Mesendoderm (in vitro differentiated cells): ENCODE data around the gene NLK.

ENCODE experiments used
- DNase-seq: peaks from one replicate; pipeline ENCODE4 v3.0.0; 2013
- H2AK5ac ChIP-seq: 2 replicates; pipeline ENCODE4 v1.6.1; 2013; ENCODE audit warnings: low read length, inconsistent platforms
- H2BK120ac ChIP-seq: 2 replicates; pipeline ENCODE4 v1.6.1; 2013; ENCODE audit warnings: low read depth, mild to moderate bottlenecking, low read length, moderate library complexity, mixed read lengths
- H2BK15ac ChIP-seq: replicated peaks from 2 replicates; pipeline ENCODE4 v1.6.1; 2013; ENCODE audit warnings: low read depth, mild to moderate bottlenecking, moderate library complexity
- H2BK5ac ChIP-seq: 2 replicates; pipeline ENCODE4 v1.6.1; 2013; ENCODE audit warnings: low read length, inconsistent platforms
- H3K18ac ChIP-seq: 2 replicates; pipeline ENCODE4 v1.6.1; 2013; ENCODE audit warnings: mild to moderate bottlenecking, low read length, mixed read lengths
- H3K23ac ChIP-seq: one replicate; pipeline ENCODE4 v1.6.1; 2013; ENCODE audit warnings: low read length
- H3K27ac ChIP-seq: 2 replicates; pipeline ENCODE4 v1.5.1; 2013; ENCODE audit warnings: low read depth, mild to moderate bottlenecking, inconsistent platforms, low read length, moderate library complexity
- H3K27me3 ChIP-seq: 2 replicates; pipeline ENCODE4 v1.6.1; 2013; ENCODE audit warnings: low read length, control low read depth, mild to moderate bottlenecking, inconsistent platforms; ENCODE audit not compliant: insufficient read depth, poor library complexity
- H3K36me3 ChIP-seq: 2 replicates; pipeline ENCODE4 v1.6.1; 2013; ENCODE audit warnings: low read length, inconsistent platforms; ENCODE audit not compliant: control insufficient read depth, insufficient read depth
- H3K4ac ChIP-seq: one replicate; pipeline ENCODE4 v1.6.1; 2013; ENCODE audit warnings: low read depth, mild to moderate bottlenecking, low read length, moderate library complexity
- H3K4me1 ChIP-seq: 2 replicates; pipeline ENCODE4 v1.6.1; 2013; ENCODE audit warnings: low read depth, low read length, inconsistent platforms; ENCODE audit not compliant: control insufficient read depth
- H3K4me2 ChIP-seq: 2 replicates; pipeline ENCODE4 v1.6.1; 2013; ENCODE audit warnings: low read length
- H3K4me3 ChIP-seq: 2 replicates; pipeline ENCODE4 v1.5.1; 2013; ENCODE audit warnings: mild to moderate bottlenecking, low read length
- H3K56ac ChIP-seq: one replicate; pipeline ENCODE4 v1.6.1; 2013; ENCODE audit warnings: low read length
- H3K79me1 ChIP-seq: 2 replicates; pipeline ENCODE4 v1.6.1; 2013; ENCODE audit warnings: low read length, inconsistent platforms
- H3K79me2 ChIP-seq: 2 replicates; pipeline ENCODE4 v1.6.1; 2013; ENCODE audit warnings: mild to moderate bottlenecking, low read length; ENCODE audit not compliant: control insufficient read depth, insufficient read depth
- H3K9ac ChIP-seq: 2 replicates; pipeline ENCODE4 v1.6.1; 2013; ENCODE audit warnings: low read length, inconsistent platforms
- H4K5ac ChIP-seq: one replicate; pipeline ENCODE4 v1.6.1; 2013; ENCODE audit warnings: low read length
- H4K8ac ChIP-seq: one replicate; pipeline ENCODE4 v1.6.1; 2013; ENCODE audit warnings: low read depth, mild to moderate bottlenecking, control low read depth, low read length, moderate library complexity
- WGBS: extraction: QIAGEN DNeasy Blood & Tissue Kit; methylation state at CpG from one replicate; pipeline ENCODE4 v1.1.7; 2013; ENCODE audit warnings: low lambda C conversion rate, missing lambda C conversion rate; ENCODE audit not compliant: insufficient coverage; ENCODE audit errors: extremely low coverage; 5-methylcytosine and 5-hydroxymethylcytosine counted together

Gene NLK

DNA sequence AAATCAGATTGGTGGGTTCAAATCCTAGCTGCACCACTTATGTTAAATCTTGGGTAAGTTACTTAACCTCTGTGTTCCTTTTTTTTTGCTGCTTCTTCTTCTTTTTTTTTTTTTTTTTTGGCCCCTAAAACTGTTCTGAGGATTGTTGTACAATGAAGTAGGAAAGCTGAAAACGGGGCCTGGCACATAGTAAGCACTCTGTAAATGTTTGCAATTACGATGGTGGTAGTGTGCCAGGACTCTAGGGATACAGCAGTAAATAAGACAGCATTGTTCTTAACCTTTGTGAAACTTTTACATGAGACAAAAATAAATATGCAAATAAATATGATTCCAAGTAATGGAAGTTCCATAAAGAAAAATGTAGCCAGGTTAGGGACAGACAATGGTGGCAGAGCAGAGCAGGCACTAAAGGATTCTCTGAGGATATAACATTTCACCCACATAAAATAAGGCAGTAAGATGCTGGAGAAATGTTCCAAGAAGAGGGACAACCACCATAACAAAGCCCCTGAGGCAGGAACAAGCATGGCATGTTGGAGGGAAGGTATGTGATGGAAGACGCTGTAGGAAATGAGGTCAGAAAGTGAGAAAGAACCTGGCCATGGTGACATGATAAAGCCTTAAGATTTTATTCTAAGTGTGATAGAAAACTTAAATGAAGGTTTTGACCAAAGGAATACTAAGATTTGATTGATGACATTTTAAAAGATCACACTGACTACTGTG lies 127.3 kb downstream of the NLK start:
- Histone ChIP-seq H4K5ac (no peak overlapping the region), H3K56ac (no peak overlapping the region)
- no CpG with 5 or more reads among the region's 3 CpGs for WGBS

DNA sequence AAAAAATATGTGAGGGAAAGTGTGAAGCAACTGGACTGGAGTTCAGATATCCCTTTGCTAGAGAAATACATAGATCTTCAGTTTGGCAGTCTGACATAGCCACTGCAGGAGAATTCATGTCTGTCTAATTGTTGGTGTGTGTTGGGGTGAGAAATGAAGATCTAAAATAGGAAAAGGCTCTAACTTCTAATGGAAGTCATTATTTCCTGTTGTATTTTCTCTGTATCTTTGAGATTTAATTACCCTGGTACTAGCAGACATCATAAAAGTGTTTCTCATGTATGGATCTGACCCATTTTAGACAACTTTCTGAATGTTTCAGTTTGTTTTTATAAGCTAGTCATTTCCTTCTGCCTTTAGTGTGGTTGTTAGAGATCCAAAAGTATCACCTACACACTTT lies 128.3 kb downstream of the NLK start:
- Histone ChIP-seq H3K4me2 (no peak overlapping the region), H3K27me3 (no peaks in the 10 kb centered on the region), H4K5ac (no peak overlapping the region), H2BK120ac (no peak overlapping the region), H3K27ac (no peak overlapping the region), H3K79me1 (no peaks in the 10 kb centered on the region), H2BK5ac (no peak overlapping the region), H3K56ac (no peak overlapping the region), H2AK5ac (no peak overlapping the region), H3K36me3 (no peaks in the 10 kb centered on the region), H3K4ac (no peak overlapping the region), H2BK15ac (no peak overlapping the region), H3K9ac (no peak overlapping the region), H3K23ac (no peak overlapping the region), H3K18ac (no peak overlapping the region), H4K8ac (no peak overlapping the region), H3K4me3 (no peak overlapping the region), H3K4me1 (peaks cover 4% of the 10 kb centered on the region), H3K79me2 (no peaks in the 10 kb centered on the region)
- no peak for DNase-seq

More for the DNA sequence above, 127.3 kb downstream of the NLK start:
- Histone ChIP-seq H3K79me1 (no peaks in the 10 kb centered on the region), H3K18ac (no peak overlapping the region), H2BK120ac (no peak overlapping the region), H4K8ac (no peak overlapping the region), H3K4me1 (peaks cover 4% of the 10 kb centered on the region), H3K4ac (no peak overlapping the region), H3K27ac (no peak overlapping the region), H3K23ac (no peak overlapping the region), H3K36me3 (no peaks in the 10 kb centered on the region), H3K4me3 (no peak overlapping the region), H3K9ac (no peak overlapping the region), H2BK15ac (no peak overlapping the region), H2AK5ac (no peak overlapping the region), H3K27me3 (no peaks in the 10 kb centered on the region), H3K4me2 (no peak overlapping the region), H3K79me2 (no peaks in the 10 kb centered on the region), H2BK5ac (no peak overlapping the region)
- DNase-seq = peak; percentile 59

DNA sequence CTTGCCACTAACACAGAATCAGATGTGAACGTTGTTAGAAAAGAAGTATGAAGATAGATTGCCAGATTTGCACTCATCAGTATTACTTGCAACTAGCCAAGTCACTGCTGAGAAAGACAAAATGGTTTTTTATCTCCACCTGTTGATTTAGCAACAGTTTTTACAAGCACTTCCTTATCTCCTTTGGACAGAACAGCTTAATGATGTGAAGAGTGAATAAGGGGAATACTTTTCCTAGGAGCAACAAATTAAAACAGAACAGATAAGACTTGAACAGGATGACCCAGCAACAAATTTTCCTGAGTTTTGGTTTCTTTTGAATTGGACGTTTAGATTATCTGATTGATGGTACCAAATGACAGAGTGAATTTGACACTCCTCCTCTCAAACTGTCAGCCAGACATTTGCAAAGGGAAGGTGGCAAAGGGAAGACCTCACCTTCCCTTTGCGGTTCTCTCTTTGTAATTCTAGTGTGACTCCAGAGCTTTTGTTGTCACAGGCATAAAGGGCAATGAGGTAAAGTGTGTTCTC lies 130.6 kb downstream of the NLK start:
- H3K27ac ChIP-seq = no peak overlapping the region
- no peaks in the 10 kb centered on the region for H3K79me2 ChIP-seq
- H3K4me3 ChIP-seq = no peak overlapping the region
- H3K4me2 ChIP-seq = no peak overlapping the region
- no peak overlapping the region for H2BK5ac ChIP-seq
- DNase-seq = peak; percentile 57
- H4K5ac ChIP-seq = no peak overlapping the region
- H3K79me1 ChIP-seq = no peaks in the 10 kb centered on the region
- H4K8ac ChIP-seq = no peak overlapping the region
- H2BK120ac ChIP-seq = no peak overlapping the region
- no peak overlapping the region for H2AK5ac ChIP-seq
- no peak overlapping the region for H3K23ac ChIP-seq
- H3K9ac ChIP-seq = no peak overlapping the region
- no peak overlapping the region for H3K4ac ChIP-seq
- H3K56ac ChIP-seq = no peak overlapping the region
- peaks cover 4% of the 10 kb centered on the region for H3K4me1 ChIP-seq
- H3K36me3 ChIP-seq = no peaks in the 10 kb centered on the region
- no peak overlapping the region for H2BK15ac ChIP-seq
- no peak overlapping the region for H3K18ac ChIP-seq
- no peaks in the 10 kb centered on the region for H3K27me3 ChIP-seq
- WGBS = no CpG with 5 or more reads among the region's 3 CpGs

DNA sequence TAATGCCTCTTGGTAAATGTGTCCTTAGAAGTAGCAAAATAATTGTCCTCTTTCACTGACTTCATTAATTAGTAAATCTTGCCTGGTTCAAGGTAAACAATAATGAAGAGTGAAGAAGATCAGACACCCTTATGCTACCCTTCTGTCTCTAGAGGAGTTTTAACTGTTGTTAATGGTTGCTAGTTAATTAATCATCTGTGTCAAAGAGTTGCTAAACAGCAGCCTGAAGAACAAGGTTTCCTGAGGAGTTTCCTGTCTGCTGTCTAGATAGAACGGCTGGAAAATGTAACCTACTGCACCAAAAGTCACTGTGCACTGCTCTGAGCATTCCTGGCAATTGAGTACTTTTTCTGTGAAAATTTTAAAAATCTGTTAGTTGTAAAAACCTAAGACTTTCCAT lies 131.3 kb downstream of the NLK start:
- no CpG with 5 or more reads among the region's 1 CpG for WGBS
- H3K4me3 ChIP-seq = no peak overlapping the region
- H3K18ac ChIP-seq = no peak overlapping the region
- H3K23ac ChIP-seq = no peak overlapping the region
- no peaks in the 10 kb centered on the region for H3K36me3 ChIP-seq
- DNase-seq = peak; percentile 29
- H3K27ac ChIP-seq = no peak overlapping the region
- no peak overlapping the region for H4K5ac ChIP-seq
- H3K4ac ChIP-seq = no peak overlapping the region
- H3K79me2 ChIP-seq = no peaks in the 10 kb centered on the region
- no peak overlapping the region for H2BK120ac ChIP-seq
- H3K4me1 ChIP-seq = peaks cover 4% of the 10 kb centered on the region
- no peak overlapping the region for H3K9ac ChIP-seq
- H3K56ac ChIP-seq = no peak overlapping the region
- no peak overlapping the region for H2BK15ac ChIP-seq
- H3K4me2 ChIP-seq = no peak overlapping the region
- no peaks in the 10 kb centered on the region for H3K27me3 ChIP-seq
- no peak overlapping the region for H2AK5ac ChIP-seq
- no peak overlapping the region for H2BK5ac ChIP-seq
- H4K8ac ChIP-seq = no peak overlapping the region
- H3K79me1 ChIP-seq = no peaks in the 10 kb centered on the region

DNA sequence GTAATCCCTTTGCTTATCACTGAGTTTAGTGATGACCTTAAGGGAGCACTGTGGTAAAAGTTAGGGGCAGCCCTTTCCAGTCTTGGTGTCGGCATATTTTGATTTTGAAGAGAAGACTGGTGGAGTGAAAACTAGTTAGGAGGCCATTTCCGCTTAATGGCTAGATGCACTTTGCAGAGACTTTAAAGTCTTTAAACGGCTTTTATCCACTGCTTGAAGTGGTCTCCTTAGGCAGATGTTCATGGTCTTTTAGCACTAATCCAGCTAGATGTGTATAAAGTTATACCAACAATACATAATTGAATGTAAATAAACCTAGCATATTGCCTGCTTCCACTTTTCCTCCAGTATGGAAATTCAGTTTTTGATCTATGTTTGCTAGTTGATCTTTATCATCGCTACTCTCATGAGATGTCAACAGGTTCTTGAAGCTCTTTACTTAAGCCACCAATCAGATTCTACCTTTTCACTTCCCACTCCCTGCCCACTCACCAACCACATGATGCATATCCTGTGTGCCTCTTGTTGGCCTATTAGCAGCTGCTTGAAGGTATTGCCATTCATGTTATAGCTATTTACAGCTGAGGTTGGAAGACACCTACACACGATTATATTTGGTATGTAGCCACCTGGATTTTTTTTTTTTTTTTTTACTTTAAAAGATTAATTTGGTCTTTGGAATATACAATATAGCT lies 132.0 kb downstream of the NLK start:
- WGBS = no CpG with 5 or more reads among the region's 5 CpGs
- Histone ChIP-seq H2BK120ac (no peak overlapping the region), H2BK5ac (no peak overlapping the region), H3K4me1 (peaks cover 4% of the 10 kb centered on the region), H3K23ac (no peak overlapping the region), H3K4me2 (no peak overlapping the region), H3K27me3 (no peaks in the 10 kb centered on the region), H3K4me3 (no peak overlapping the region), H2BK15ac (no peak overlapping the region), H3K4ac (no peak overlapping the region), H3K18ac (no peak overlapping the region), H3K36me3 (no peaks in the 10 kb centered on the region), H3K9ac (no peak overlapping the region), H3K79me2 (no peaks in the 10 kb centered on the region), H2AK5ac (no peak overlapping the region), H3K79me1 (no peaks in the 10 kb centered on the region), H4K8ac (no peak overlapping the region), H3K27ac (peak overlapping the region; percentile 8), H4K5ac (no peak overlapping the region), H3K56ac (no peak overlapping the region)
- peak; percentile 60 for DNase-seq
